H1 (cell line): ENCODE measurements around the gene GNG13. TPM values are rescaled to one million over a fixed set of nuclear protein-coding genes. Genes with fewer than 3 reads are reported as not detected.

ENCODE experiments used
- ASH2L ChIP-seq: fragments of 200-600, 300-600 bp; sonication (generic); IDR thresholded peaks from one replicate; pipeline ENCODE4 v1.7.1; 2017; ENCODE audit warnings: low read length
- BACH1 ChIP-seq: IDR thresholded peaks from 2 replicates; pipeline ENCODE4 v1.6.1; 2012; ENCODE audit warnings: low read length, improper control_type of control experiment
- CTBP2 ChIP-seq: IDR thresholded peaks from 2 replicates; pipeline ENCODE4 v1.7.0; 2011; ENCODE audit warnings: borderline replicate concordance, mild to moderate bottlenecking, moderate library complexity, mixed read lengths, low read length; ENCODE audit not compliant: insufficient read depth, insufficient read length
- NRF1 ChIP-seq: IDR thresholded peaks from 2 replicates; pipeline ENCODE4 v1.6.1; 2011; ENCODE audit warnings: mild to moderate bottlenecking, low read depth, low read length, improper control_type of control experiment
- SAP30 ChIP-seq: fragments of 300-600 bp; sonication (generic); IDR thresholded peaks from 2 replicates; pipeline ENCODE4 v1.7.1; 2012; ENCODE audit warnings: low read length, moderate library complexity, mild to moderate bottlenecking, inconsistent platforms; ENCODE audit not compliant: insufficient read depth, insufficient replicate concordance
- TCF12 ChIP-seq: IDR thresholded peaks from 2 replicates; pipeline ENCODE4 v1.6.1; 2011; ENCODE audit warnings: low read depth, mild to moderate bottlenecking, low read length
- ZNF274 ChIP-seq: IDR thresholded peaks from 2 replicates; pipeline ENCODE4 v1.7.0; 2012; ENCODE audit warnings: low read length, borderline replicate concordance; ENCODE audit errors: extremely low read depth
- polyA plus RNA-seq, 7 experiments: library from polyadenylated mRNA; depleted of rRNA in 3 of 7; stranded (reverse) in 5 of 7; unstranded in 2 of 7; fragments of >200 nt in 5 of 7; fragments of 200-250 nt in 2 of 7; gene quantifications; 1 replicate in 5 of 7; 2 replicates in 1 of 7; 4 replicates in 1 of 7; pipeline versions ENCODE4 v1.2.1 to v1.2.3, GENCODE V29; 2011 to 2013; ENCODE audit warnings: missing spikeins in 2 of 7, mixed read lengths in 2 of 7
- total RNA-seq: library from RNA; stranded (reverse); fragmentation: NEBNext Ultra II Directional; extraction: Animal tissue kit (Norgen Biotek cat#: 25700); gene quantifications from 2 replicates; pipeline ENCODE4 v1.2.1, GENCODE V29; 2021
- TF ChIP-seq, protein P1 (sequence below), 3 experiments: IDR thresholded peaks; 1 replicate in 2 of 3; 2 replicates in 1 of 3; pipeline versions ENCODE4 v1.5.1 to v1.6.1; 2011; ENCODE audit warnings: low read length in 3 of 3, mild to moderate bottlenecking in 3 of 3, inconsistent platforms in 2 of 3, low read depth in 1 of 3, moderate library complexity in 1 of 3; ENCODE audit not compliant: insufficient read depth in 1 of 3; ENCODE audit errors: control extremely low read depth in 1 of 3

Gene GNG13
- total and polyA plus RNA-seq, 2 of the 8 experiments (the other 6 are each of a cell fraction or from before 2014, with no cell fraction given), result not detected

DNA sequence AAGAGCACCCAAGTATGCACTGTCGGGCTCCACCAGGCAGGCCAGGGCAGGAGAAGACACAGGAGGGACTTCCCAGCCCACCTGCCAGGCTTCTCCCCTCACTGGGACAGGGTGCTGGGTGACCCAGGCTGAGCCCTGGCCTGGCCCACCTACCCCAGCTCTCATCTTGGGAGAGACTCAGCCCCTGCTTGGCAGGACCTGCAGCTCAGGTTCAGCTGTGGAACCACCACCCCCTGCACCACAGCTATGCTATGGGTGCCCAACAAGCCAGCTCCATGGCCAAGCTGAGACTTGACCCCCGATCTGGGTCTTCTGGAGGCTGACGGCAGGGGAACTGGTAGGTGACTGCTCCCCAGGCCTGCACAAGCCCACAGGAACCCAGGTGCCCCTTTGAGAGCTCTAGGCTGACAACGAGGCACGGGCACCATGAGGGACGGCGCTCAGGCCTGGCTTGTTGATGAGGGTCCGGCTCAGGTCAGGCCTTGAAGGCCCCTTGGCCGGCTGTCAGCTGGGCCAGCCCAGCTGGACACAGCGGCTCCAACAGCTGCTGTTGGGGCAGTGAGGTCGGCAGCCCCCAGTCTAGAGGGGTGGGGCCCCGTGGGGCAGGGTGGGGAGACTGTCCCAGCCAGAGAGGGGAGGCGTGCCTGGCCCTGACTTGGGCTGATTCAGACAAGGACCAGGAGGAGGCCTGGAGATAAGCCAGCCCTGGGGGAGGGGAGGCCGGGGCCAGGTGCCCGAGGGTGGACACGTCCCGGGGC is 17.0 kb downstream of the GNG13 start (continued):
- TF ChIP-seq ZNF274 (no peak), TCF12 (no peak), SAP30 (no peak), ASH2L (no peak), NRF1 (no peak), CTBP2 (no peak), BACH1 (no peak)
- TF ChIP-seq, protein P1, sequence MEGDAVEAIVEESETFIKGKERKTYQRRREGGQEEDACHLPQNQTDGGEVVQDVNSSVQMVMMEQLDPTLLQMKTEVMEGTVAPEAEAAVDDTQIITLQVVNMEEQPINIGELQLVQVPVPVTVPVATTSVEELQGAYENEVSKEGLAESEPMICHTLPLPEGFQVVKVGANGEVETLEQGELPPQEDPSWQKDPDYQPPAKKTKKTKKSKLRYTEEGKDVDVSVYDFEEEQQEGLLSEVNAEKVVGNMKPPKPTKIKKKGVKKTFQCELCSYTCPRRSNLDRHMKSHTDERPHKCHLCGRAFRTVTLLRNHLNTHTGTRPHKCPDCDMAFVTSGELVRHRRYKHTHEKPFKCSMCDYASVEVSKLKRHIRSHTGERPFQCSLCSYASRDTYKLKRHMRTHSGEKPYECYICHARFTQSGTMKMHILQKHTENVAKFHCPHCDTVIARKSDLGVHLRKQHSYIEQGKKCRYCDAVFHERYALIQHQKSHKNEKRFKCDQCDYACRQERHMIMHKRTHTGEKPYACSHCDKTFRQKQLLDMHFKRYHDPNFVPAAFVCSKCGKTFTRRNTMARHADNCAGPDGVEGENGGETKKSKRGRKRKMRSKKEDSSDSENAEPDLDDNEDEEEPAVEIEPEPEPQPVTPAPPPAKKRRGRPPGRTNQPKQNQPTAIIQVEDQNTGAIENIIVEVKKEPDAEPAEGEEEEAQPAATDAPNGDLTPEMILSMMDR (IDR thresholded peaks at IDR 0.05; ENCODE audit: control extremely low read depth in 1 of 3, insufficient read depth in 1 of 3, low read depth in 1 of 3, low read length in 3 of 3), result no peak
